AG04449 (cell line): ENCODE measurements around the gene FAM180B.

ENCODE experiments used
- CTCF ChIA-PET: fragments of 350-600 bp; formaldehyde crosslinking; extraction: SDS; loops from one replicate; lab custom pipeline; 2021; ENCODE audit warnings: antibody characterized with exemption; lab: Yijun Ruan, JAX
- POLR2A ChIA-PET: fragments of 400-600, 350-600 bp; formaldehyde crosslinking; extraction: SDS; loops from one replicate; lab custom pipeline; 2020; ENCODE audit warnings: antibody characterized with exemption, inconsistent platforms; lab: Yijun Ruan, JAX
- DNase-seq: peaks from one replicate; pipeline ENCODE4 v3.0.0-alpha.2; 2010; ENCODE audit warnings: low read depth, low spot score
- H3K4me3 ChIP-seq: 2 replicates; pipeline ENCODE4 v1.5.1; 2011; ENCODE audit warnings: low read depth, mild to moderate bottlenecking, control low read depth, low read length
- CTCF ChIP-seq: IDR thresholded peaks from one replicate; pipeline ENCODE4 v1.5.1; 2011; ENCODE audit warnings: mild to moderate bottlenecking, moderate library complexity, low read length, control low read depth, inconsistent platforms; ENCODE audit not compliant: insufficient read depth; ENCODE audit errors: missing control alignments

The FAM180B gene

GRCh38 chr11:47586098-47586855 is at the start of gene FAM180B:
Gene FAM180B (plus strand): TSS chr11:47586678. CDS start chr11:47586769, 91 bp downstream.
- ChIA-PET POLR2A (interaction anchor here (1.1 kb wide), 1 partner anchor 21 kb away, joined by 3 read pairs; no protein-coding TSS in a partner anchor), CTCF (interaction anchor here (0.9 to 1.4 kb wide), 3 partner anchors 14 to 212 kb away, joined by 3 to 6 read pairs (median 4); no protein-coding TSS in a partner anchor)
- no peak for DNase-seq
- H3K4me3 ChIP-seq: no peak within 1 kb of the TSS
- TF ChIP-seq CTCF: no peak

GRCh38 chr11:47536915-47537314 is 49.6 kb upstream of the FAM180B start:
- no peak overlapping the region for H3K4me3 ChIP-seq
- CTCF ChIA-PET: interaction anchor here (5.5 kb wide), 1 partner anchor 16 kb away, joined by 49 read pairs; the partner anchor contains the start of gene CELF1
- POLR2A ChIA-PET: interaction anchor here (0.9 to 1.2 kb wide), 2 partner anchors 15 to 28 kb away, joined by 3 to 4 read pairs; no protein-coding TSS in a partner anchor
- DNase-seq: no peak
- TF ChIP-seq CTCF: no peak

- no peak for DNase-seq
- ChIA-PET POLR2A (interaction anchor here (0.8 to 1.2 kb wide), 2 partner anchors 13 to 26 kb away, joined by 3 to 5 read pairs; partner anchors contain the start of gene PTPMT1), CTCF (interaction anchor here (0.6 to 5.5 kb wide), 5 partner anchors 12 to 165 kb away, joined by 3 to 49 read pairs (median 4); partner anchors contain the start of gene CELF1)
- H3K4me3 ChIP-seq: no peak overlapping the region
- TF ChIP-seq CTCF: no peak
Measured at GRCh38 chr11:47538741-47539565, 47.5 kb upstream of the FAM180B start.

- ChIA-PET POLR2A (interaction anchor here (0.6 to 1.6 kb wide), 5 partner anchors 9 to 135 kb away, joined by 3 to 5 read pairs (median 3); partner anchors contain the start of gene PTPMT1), CTCF (interaction anchor here (0.6 to 5.5 kb wide), 5 partner anchors 13 to 166 kb away, joined by 3 to 49 read pairs (median 4); partner anchors contain the start of gene CELF1)
- H3K4me3 ChIP-seq: no peak overlapping the region
- no peak for TF ChIP-seq CTCF
- DNase-seq: no peak
Measured at GRCh38 chr11:47539681-47540039, 46.8 kb upstream of the FAM180B start.

- CTCF ChIA-PET: interaction anchor here (1.1 to 5.5 kb wide), 3 partner anchors 9 to 38 kb away, joined by 3 to 49 read pairs (median 4); partner anchors contain the start of gene CELF1
- TF ChIP-seq CTCF: no peak
- DNase-seq: no peak
- H3K4me3 ChIP-seq: no peak overlapping the region
- POLR2A ChIA-PET: interaction anchor here (0.8 to 1.6 kb wide), 2 partner anchors 10 to 11 kb away, joined by 3 to 5 read pairs; no protein-coding TSS in a partner anchor
Measured at GRCh38 chr11:47541070-47541469, 45.4 kb upstream of the FAM180B start.
